HG03354 (cell line): Measurements from ENCODE around the gene HAGHL.
"Not testable (repeated sequence)": the region's sequence is repeated elsewhere in the genome, so short reads cannot be mapped to it uniquely, and the experiment has no call there.

Experiments
- ATAC-seq: cut with Tn5 transposase; IDR thresholded peaks from one replicate; pipeline ENCODE4 v1.9.1; 2021; ENCODE audit warnings: mild to moderate bottlenecking; ENCODE audit not compliant: unreplicated experiment, poor library complexity, severe bottlenecking

The HAGHL gene

DNA sequence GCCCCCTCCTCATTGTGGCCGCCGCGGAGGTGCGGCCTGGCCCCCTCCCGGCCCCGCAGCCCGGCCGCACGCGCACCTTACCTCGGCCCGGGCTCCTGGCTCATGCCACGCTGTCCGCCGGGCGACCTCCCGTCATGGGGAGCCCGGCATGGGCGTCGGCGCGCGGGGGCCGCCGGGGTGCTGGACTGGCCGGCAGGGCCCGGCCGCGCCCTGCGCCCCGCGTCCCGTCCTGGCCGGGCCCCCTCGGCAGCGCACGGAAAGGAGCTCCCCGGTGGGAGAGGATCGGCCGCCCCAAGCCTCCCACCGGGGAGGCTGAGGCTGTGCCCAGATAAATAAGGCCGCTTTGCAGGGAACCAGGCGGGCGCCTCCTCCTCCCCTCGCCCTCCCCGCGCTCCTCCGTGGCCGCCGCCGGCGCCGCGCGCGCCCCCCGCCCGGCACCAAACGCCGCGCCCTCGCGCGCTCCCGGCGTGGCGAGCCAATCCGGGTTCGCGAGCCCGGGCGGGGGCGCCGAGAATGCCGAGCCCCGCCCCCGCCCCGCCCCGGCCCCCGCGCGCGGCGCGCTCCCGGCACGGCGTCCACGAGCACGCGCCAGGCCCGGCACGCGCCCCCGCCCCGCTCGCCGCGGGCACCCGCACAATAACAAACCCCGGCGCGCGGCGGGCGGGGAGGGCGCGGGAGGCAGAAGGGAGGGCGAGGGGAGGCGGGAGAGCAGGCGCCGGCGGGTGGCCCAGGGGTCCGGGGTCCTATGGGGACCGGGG lies 21.3 kb upstream of the HAGHL start, which contains the start of gene FBXL16:
FBXL16 (minus strand) TSS at position 371 of the 758 bp plus-strand sequence. CDS start 8,396 bp downstream, outside the sequence.
- no peak for ATAC-seq

DNA sequence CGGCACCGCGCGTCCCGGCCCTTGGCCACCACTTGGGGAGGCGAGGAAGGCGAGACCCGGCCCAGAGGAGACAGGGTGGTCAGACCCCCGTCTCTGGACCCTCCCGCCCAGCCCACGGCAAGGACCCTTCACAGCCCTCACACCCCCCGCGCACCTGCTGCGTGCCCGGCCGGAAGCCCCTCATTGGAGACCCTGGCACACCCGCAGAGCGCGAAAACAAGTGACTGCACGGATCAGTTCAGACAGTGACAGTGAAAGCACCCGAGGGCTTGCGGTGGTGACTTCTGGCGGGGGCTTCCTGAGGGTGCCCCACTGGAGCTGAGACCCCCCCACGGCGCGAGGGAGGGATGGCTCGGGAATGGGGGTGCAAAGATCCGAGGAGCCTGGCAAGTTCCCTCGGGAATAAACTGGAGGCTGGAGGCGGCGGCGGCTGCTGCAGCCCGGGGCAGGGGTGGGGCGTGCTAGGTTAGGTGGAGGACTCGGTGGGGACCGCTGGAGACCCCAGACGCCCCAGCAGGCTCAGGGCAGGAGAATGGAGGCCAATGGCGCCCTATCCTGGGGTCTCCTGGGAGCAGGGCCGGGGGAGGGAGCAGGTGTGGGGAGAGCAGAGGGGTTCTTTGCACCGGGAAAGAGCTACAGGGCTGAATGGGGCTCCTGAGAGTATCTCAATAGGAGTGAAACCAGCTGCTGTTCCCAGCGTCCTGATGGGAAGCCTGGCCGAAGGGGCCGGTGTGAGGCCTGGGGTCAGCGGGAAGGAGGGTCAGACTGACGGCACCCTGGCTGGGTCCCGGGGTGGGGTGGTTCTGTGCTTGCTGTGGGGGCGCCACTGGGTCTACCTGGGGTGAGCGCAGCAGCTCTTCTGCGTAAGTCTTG lies 20.5 kb upstream of the HAGHL start:
- ATAC-seq = no peak

DNA sequence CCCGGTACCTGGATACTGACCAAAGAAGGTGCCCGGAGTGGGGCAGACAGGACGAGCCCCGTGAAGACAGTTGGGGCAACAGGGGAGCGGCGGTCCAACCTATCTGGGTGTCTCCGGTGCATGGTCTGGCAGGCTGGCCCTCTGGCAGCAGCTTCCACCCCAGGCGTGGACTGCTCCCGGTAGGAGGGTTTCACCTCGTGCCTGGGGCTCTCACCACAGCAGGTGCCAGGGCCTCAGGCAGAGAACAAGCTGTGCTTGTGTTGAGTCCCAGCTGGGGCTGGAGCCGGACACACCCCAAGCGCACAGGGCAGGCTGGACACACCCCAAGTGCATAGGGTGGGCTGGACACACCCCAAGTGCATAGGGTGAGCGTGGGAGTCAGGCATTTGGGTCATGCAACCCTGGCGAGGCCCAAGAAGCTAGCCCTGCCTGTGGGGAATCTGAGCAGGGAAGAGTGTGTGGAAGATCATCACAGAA lies 19.8 kb upstream of the HAGHL start:
- no peak for ATAC-seq

DNA sequence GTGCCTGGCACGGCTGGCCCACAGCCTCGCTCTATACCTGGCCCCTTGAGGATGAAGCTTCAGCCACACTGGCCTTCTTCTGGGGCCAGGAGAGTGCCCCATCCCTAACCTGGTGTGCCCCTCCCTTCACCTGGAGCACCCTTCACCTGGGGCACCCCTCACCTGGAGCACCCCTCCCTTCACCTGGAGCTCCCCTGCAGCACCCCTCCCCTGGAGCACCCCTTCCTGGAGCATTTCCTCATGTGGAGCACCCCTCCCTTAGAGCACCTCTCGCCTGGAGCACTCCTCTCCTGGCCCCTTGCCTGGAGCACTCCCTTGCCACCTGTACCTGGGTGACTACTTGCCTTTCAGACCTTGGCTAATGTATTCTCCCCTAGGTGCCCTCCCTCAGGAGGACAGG lies 18.9 kb upstream of the HAGHL start:
- no peak for ATAC-seq

DNA sequence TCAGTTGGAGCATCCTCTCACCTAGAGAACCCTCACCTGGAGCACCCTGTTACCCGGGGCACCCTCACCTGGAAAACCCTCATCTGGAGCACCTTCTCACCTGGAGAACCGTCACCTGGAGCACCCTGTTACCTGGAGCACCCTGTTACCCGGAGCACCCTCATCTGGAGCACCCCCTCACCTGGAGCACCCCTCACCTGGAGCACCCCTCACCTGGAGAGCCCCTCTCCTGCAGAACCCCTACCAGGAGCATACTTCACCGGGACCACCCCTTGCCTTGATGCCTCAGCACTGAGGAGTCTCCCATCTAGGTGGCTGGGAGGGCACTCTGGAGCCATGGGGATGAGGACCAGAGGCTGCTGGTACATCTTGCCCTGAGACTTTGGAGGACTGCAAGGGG lies 17.9 kb upstream of the HAGHL start:
- no peak for ATAC-seq

DNA sequence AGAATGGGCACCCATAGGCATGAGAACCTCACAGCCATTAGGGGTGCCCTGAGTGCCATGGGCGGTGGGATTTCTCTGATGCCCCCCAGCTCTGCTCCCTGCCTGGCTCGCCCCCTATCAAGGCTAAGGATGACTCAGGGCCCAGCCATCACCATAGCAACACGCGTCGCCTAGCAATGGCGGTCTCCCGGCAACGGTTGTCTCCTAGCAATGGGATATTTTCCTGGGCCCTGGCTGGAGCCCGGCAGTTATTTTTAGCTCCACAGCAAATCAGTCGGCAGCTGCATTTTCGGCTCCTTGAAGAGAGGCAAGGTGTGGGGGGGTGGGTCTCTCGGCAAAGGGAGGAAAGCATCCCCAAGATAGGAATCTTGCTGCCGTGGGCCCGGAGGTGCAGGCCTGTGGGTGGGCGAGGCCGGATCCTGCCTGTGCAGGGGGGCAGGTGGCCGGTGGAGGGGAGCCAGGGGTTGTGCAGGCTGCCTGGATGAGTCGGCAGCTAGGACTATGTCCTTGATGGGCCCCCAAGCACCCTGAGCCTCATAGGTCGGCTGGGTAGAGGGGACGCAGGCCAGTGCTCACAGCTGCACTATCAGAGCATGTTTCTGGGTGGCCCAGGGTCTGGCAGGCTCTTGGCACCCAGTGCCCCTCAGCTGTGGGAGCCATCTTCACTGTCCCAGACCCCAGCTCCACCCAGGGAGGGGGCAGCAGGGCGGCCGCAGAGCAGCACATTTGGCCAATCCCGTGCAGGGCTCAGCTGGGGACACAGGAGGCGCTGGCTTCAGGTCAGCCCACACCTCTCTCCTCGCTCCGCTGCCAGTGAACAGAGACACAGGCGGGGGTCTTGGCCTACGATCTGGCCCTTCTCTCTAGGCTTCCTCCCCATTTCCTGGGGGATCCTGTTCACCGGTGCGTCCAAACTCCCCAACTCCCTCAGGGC lies 17.1 kb upstream of the HAGHL start:
- ATAC-seq = no peak

DNA sequence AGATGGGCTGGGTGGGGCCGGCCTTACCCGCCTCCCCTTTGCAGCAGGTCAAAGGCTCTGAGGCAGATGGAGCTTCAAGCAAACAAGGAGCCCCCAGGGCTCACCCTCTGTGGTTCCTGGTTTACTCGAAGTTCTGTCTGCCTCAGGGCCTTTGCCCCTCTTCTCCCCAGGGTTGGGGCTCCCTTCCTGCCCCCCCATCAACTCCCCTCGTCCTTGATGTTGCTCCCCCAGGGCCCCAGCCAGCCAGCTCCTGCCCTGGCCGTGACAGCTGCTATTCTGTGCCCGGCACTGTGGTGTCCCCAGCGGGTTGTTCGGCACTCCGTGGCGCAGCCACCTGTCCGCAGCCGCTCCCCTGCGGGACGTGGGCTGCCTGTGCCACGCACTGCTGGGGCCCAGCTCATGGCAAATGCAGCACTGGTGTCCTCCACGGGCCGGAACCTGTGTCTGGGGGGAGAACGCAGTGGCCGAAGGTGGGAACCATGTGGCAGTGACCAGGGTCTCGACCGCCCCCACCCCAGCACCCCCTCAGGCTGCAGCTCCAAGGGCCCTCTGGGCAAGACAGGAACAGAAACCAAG lies 16.3 kb upstream of the HAGHL start:
- ATAC-seq = no peak

DNA sequence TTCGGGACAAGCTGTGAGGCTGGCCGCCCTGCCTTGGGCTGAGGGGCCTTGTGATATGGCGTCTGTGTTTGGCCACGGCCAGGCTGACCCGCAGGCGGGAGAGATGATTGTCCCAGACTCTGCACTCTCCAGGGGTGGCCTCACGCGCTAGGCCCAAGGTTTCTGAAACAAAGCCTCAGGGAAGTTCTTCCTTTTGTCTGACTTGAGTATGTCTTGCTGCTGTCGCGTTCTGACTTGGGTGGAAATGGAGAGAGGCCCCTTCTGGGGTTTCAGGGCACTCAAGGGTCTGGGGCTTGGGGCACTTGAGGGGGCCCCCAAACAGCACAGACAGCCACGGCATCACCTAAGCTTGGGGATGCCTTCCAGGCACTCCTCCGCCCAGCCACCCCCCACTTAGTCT lies 15.8 kb upstream of the HAGHL start:
- no peak for ATAC-seq

DNA sequence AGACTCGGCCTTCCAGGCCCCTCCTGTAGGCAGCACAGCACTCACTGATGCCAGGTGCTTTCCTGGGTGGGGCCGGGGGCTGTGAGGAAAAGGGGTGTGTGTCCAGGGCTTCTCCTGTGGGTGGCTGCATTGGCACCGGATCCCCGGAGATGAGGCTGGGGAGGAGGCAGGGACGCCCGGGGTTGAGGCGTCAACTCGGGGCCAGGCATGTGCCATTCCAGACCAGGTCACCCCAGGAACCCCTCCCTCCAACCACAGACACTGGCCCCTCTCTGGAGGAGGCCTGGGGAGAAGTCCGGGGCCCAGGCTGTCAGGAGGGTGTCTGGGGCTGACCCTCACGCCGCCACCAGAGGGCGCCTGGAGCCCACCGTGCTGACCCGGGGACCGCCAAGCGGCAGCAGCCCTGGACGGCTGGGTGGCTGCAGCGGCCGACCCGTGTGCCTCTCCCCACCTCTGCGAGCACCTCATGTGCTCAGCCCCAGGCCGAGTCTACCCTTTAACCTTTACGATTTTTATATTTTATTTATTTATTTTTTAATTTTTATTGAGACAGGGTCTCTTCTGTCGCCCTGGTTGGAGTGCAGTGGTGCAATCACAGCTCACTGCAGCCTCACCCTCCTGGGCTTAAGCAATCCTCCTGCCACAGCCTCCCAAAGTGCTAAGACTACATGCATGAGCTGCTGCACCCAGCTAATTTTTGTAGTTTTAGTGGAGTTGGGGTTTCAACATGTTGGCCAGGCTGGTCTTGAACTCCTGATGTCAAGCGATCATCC lies 15.2 kb upstream of the HAGHL start:
- ATAC-seq = no peak

DNA sequence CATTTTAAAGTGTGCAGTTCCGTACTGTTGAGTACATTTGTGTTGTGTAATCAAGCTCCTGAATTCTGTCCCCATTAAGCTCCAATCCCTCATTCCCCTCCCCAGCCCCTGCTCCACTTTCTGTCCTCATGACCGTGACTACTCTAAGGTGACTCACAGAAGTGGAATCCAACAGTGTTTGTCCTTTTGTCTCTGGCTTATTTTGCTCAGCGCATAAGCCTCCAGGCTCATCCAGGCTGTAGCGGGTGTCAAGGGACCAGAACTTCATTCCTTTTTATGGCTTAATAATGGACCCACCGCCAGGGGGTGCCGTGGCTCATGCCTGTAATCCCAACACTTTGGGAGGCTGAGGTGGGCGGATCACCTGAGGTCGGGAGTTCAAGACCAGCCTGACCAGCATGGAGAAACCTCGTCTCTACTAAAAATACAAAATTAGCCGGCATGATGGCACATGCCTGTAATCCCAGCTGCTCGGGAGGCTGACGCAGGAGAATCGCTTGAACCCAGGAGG lies 14.1 kb upstream of the HAGHL start:
- ATAC-seq = not testable (repeated sequence)

DNA sequence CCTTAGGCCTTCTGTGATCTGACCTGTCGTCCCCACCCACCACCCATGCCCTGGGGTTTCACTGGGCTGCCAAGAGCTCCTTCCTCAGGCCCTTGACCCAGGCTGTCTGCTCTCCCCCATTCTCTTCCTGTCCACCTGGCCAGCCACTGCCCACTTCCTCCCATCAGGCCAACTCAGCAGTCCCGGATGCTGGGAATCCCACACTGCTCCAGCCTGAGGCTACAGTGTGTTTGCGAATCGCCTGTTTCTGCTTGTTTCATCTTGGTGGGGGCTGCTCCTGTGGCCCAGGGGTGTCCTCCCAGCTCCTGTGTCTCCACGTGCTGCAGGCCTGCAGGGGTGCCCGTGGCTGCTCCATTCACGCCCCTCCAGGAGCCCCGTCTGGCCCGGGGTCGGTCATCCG lies 12.8 kb upstream of the HAGHL start:
- ATAC-seq = no peak

DNA sequence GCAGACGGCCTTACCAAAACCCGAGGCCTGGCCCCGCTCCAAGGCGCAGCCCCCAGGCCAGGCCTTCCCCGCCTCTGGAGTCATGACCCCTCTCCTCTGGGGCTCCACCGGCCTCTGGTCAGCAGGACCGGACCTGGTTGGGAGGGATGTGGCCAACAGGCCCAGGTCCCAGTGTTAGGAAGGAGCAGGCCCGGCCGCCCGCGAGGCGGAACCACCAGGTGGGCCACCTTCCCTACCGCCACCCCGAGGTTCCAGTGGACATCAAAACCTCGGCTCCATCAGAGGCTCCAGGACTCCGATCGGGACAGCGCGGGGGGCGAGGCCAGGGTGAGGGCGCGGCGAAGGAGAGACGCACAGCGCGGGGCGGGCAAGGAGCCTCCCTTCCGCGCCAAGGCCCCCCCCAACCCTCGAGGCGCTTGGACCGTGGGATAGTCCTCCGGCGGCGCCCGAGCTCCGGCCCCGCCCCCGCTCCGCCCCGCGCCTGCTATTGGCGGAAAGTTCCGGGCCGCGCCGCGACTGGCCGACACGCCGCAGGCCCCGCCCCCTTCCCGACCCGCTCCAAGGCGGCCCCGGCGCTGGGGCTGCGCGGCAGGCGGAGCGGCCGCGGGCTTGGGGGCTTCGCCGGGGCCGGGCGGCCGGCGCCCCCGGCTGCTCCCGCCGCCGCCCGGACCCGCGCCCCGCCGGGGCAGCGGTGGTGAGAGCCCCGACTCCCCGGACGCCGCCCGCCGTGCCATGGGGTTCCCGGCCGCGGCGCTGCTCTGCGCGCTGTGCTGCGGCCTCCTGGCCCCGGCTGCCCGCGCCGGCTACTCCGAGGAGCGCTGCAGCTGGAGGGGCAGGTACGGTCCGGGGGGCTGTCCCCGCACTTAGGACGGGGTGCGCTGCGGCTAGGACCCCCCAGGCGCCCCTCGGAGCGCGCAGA lies 12.1 kb upstream of the HAGHL start, which contains the start of gene METRN:
METRN (plus strand) TSS at position 561 of the 919 bp plus-strand sequence; CDS start at position 733, 172 bp downstream.
- peak; percentile 80 for ATAC-seq

DNA sequence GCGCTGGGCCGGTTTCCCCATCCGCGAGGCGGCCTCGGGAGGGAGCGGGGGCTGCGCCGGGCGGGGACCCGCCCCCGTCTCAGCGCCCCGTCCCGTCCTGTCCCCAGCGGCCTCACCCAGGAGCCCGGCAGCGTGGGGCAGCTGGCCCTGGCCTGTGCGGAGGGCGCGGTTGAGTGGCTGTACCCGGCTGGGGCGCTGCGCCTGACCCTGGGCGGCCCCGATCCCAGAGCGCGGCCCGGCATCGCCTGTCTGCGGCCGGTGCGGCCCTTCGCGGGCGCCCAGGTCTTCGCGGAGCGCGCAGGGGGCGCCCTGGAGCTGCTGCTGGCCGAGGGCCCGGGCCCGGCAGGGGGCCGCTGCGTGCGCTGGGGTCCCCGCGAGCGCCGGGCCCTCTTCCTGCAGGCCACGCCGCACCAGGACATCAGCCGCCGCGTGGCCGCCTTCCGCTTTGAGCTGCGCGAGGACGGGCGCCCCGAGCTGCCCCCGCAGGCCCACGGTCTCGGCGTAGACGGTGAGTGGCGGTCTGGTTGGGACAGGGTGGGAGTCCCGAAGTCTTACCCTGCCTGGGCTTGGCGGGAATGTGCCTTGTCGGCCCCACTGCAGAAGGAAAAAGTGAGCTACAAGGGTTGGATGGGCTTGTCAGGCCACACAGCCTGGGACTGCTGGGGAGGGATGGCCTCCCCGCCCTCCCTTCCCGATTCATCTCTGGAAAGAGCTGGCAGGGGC lies 11.3 kb upstream of the HAGHL start:
- peak; percentile 9 for ATAC-seq

DNA sequence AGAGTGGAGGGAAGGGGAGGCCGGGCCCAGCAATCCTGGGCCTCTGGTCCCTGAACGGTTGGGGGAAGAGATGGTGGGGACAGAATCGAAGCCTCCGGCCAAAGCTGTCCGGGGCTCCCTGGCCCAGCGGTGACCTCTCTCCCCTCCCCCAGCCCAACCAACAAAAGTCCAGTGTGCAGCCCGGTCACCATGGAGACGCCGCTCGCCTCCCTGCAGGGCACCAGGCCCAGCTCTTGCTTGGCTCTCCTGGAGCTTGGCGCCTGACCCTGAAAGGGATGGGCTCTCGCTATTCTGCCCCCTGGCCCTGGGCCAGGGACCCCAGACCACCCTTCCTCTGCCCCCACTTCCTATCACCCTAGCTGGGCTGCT lies 10.7 kb upstream of the HAGHL start:
- no peak for ATAC-seq

DNA sequence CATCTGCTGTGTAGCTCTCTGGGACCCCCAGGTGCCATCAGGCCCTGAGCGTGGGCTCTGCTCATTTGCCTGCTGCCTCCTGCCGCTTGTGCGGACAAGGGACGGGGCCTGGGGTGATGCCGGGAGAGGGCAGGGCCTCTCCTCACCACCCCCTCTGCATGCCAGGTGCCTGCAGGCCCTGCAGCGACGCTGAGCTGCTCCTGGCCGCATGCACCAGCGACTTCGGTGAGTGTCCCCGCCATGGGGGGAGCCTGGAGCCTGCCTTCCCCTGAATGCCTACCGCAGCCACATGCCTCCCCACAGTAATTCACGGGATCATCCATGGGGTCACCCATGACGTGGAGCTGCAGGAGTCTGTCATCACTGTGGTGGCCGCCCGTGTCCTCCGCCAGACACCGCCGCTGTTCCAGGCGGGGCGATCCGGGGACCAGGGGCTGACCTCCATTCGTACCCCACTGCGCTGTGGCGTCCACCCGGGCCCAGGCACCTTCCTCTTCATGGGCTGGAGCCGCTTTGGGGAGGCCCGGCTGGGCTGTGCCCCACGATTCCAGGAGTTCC lies 10.1 kb upstream of the HAGHL start:
- ATAC-seq = no peak

DNA sequence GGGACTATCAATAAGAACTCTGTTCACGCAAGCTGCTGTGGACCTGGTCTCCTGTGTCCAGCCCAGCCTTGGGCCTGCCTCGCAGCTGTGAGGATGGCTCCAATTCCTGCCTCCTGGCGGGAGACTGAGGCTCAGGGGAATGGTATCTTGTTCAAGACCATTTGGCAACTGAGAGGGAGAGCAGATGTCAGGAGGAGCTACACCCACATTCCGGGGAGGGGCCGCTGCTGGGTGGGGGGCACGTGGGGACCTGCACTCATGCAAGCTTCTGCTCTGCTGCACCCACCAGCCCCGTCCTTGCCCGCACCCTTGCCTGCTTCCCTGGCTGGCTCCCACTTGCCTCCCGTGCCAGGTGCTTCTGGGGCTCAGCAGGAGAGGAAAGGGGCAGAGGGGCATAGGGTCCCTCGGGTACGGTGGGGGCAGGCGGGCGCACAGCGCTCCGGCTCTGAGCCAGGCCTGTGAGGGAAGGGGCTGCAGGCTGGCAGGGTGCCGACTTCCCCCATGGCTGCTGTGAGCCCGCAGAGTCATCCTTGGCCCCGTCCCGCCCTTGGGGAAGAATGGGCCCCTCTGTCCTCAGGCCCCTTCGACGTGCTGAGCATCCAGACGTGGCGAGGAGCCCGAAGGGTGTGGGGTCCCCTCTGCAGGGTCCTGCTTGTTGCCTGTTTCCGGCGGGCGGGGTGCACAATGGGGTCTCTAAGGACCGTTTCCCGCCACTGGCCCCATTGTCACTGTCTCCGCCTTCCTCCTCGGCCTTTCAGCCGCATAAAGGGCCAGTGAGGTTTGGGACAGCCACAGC lies 9.3 kb upstream of the HAGHL start:
- ATAC-seq = no peak
